Measurements from ENCODE around the gene MGAT4B. TPM values are rescaled to one million over a fixed set of nuclear protein-coding genes. Genes with fewer than 3 reads are reported as not detected.

The MGAT4B gene
- total RNA-seq, 6 experiments from 2014 or later, result 151 to 259 (median 181) TPM

DNA sequence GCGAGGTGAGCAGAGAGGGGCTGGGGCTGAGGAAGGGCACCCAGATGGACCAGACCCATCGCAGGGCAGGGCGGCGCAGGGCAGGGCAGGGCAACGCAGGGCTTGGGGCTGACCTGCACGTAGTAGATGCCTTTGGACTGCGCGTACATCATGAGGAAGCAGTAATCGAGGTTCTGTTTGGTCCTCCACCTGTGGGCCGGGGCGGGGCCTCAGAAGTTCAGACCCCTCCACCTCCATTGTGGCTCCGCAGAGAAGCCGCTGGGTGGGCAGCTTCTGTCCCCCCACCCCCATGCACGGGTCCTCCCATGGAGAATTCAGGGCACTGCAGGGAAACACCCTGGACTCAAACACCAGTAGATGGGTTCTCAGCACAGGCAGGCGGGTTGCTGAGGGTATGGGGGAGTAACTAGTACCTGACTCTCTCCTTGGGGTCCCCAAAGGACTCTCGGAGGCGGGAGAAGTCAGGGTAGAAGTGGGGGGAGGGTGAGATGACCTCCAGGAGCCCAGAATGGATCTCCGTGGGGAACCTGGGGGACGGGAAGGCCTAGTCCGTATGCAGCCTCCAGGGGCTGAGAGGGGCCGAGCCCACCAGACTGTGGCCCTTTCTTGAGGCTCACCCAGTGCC lies 6.5 kb downstream of the MGAT4B start:
- 91% methylated on average over 8 of the region's 21 CpGs for WGBS (ENCODE audit: insufficient coverage, low coverage, low lambda C conversion rate, missing lambda C conversion rate)
- peak in 1 of 3 donors; percentile 45 for DNase-seq
- Histone ChIP-seq H3K27me3 (no peaks in the 10 kb centered on the region), H3K27ac (no peak overlapping the region), H3K4me3 (no peak overlapping the region), H3K36me3 (peaks cover 6 to 47% (median 22%) of the 10 kb centered on the region in 4 donors), H3K9me3 (no peaks in the 10 kb centered on the region), H3K4me1 (peaks cover 0 to 43% (median 19%) of the 10 kb centered on the region in 4 donors)
- intact Hi-C loops (cut with DNase I), result no loop called here
- TF ChIP-seq, protein P1, sequence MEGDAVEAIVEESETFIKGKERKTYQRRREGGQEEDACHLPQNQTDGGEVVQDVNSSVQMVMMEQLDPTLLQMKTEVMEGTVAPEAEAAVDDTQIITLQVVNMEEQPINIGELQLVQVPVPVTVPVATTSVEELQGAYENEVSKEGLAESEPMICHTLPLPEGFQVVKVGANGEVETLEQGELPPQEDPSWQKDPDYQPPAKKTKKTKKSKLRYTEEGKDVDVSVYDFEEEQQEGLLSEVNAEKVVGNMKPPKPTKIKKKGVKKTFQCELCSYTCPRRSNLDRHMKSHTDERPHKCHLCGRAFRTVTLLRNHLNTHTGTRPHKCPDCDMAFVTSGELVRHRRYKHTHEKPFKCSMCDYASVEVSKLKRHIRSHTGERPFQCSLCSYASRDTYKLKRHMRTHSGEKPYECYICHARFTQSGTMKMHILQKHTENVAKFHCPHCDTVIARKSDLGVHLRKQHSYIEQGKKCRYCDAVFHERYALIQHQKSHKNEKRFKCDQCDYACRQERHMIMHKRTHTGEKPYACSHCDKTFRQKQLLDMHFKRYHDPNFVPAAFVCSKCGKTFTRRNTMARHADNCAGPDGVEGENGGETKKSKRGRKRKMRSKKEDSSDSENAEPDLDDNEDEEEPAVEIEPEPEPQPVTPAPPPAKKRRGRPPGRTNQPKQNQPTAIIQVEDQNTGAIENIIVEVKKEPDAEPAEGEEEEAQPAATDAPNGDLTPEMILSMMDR (IDR thresholded peaks at IDR 0.05), result no peak
- TF ChIP-seq POLR2A (IDR thresholded peaks at IDR 0.05), result no peak
- no peak for ATAC-seq

DNA sequence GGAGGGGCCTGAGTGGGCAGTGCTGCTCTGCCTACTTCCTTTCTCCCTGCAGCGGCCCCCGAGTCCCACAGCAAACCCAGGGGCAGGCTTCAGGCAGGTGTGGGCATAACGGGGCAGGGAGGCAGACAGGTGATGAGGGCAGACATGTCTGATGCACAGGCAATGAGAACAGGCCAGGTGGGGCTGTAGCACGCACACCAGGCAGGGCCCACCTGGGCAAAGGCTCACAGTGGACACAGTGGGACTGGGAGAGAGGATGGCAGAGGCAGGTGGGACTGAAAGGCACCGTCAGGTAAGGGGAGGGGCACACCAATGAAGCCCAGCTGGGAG lies 7.1 kb downstream of the MGAT4B start:
- Histone ChIP-seq H3K27me3 (no peaks in the 10 kb centered on the region), H3K36me3 (peaks cover 6 to 47% (median 22%) of the 10 kb centered on the region in 4 donors), H3K4me3 (no peak overlapping the region), H3K9me3 (no peaks in the 10 kb centered on the region), H3K27ac (no peak overlapping the region), H3K4me1 (peaks cover 0 to 45% (median 19%) of the 10 kb centered on the region in 4 donors)
- WGBS (ENCODE audit: insufficient coverage, low coverage, low lambda C conversion rate, missing lambda C conversion rate), result 83% methylated on average over 2 of the region's 5 CpGs
- ATAC-seq, result no peak
- peak in 1 of 3 donors; percentile 42 for DNase-seq
- intact Hi-C loops (cut with DNase I), result loop anchor here (5.0 kb wide), 1 partner anchor 37 kb away; no protein-coding TSS in a partner anchor
- no peak for TF ChIP-seq POLR2A (IDR thresholded peaks at IDR 0.05)
- TF ChIP-seq, protein P1 (IDR thresholded peaks at IDR 0.05), result no peak

DNA sequence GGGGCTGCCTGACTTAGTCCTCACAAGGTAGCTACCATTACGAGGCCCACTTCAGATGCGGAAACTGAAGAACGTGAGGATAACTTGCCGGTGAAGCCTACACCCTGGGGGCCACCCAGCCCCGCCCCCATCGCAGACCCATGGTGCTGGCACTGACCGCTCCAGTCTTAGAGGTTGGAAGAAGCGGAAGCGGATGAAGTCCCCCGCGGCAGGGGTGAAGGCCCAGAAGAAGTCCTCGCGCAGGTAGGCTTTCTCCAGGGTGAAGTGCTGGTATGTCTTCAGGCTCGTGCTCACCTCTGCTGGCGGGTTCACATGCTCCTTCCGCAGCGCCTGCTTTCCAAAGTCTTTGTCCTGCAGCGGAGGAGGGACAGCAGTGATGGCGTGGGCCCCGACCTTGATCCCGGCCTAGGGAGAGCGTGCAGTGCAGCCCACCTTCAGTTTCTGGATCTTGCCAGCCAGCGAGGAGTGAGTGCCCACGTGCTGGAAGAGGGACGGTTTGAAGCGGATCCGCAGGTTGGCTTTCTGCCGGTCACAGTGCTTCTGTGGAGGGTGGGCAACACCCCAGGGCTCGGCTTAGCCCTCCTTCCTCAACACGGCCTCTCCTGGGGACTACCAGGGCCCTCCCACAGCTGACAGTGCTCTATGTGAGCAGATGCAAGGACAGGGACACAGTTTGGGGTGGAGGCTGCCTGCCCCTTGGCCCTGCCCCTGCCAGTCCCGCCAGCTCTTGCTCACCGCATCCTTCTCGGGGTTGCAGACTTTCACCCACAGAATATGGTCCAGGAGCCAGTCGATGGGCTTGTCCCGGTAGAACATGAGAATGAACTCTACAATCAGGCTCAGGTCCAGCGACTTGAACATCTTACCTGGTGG lies 7.7 kb downstream of the MGAT4B start:
- Histone ChIP-seq H3K9me3 (no peaks in the 10 kb centered on the region), H3K27me3 (no peaks in the 10 kb centered on the region), H3K4me1 (peaks cover 0 to 39% (median 16%) of the 10 kb centered on the region in 4 donors), H3K4me3 (no peak overlapping the region), H3K27ac (no peak overlapping the region), H3K36me3 (peaks cover 6 to 47% (median 22%) of the 10 kb centered on the region in 4 donors)
- intact Hi-C loops (cut with DNase I), result loop anchor here (5.0 kb wide), 1 partner anchor 37 kb away; no protein-coding TSS in a partner anchor
- DNase-seq (peak in 1 of 3 donors; percentile 46), ATAC-seq (no peak)
- TF ChIP-seq, protein P1 (IDR thresholded peaks at IDR 0.05), result no peak
- TF ChIP-seq POLR2A (IDR thresholded peaks at IDR 0.05), result no peak
- WGBS (ENCODE audit: insufficient coverage, low coverage, low lambda C conversion rate, missing lambda C conversion rate), result 81% methylated on average over 3 of the region's 36 CpGs

DNA sequence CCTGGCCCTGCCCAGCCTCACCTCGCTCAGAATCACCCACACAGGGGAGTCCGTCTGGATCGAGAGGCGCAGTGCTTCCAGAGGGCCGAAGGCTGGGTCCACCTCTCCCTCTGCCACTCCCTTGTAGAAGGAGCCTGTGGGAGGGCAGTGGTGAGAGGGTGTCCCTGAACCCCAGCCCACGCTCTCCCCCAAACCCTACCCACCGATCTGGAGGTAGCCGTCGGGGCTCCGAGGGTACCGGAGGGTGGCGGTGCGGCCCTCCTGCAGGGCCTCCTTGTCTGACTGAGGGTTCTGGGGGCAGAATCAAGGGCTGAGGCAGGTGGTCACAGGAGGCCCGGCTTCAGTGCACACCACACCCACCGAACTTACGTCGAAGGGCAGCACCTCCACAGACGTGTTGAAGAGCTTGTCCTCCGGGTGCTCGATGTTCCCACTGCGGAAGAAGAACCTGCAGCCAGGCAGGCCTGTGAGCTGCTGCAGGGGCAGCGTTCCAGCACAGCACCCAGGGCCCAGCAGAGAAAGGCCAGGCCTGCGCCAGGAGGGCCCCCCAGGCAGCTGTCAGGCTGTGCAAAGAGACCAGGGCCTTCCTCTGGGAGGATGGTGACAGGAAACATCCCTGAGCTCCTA lies 8.4 kb downstream of the MGAT4B start:
- TF ChIP-seq, protein P1 (IDR thresholded peaks at IDR 0.05), result no peak
- no peak for TF ChIP-seq POLR2A (IDR thresholded peaks at IDR 0.05)
- H3K27me3 ChIP-seq, result no peaks in the 10 kb centered on the region
- H3K9me3 ChIP-seq, result no peaks in the 10 kb centered on the region
- H3K36me3 ChIP-seq, result peaks cover 6 to 47% (median 22%) of the 10 kb centered on the region in 4 donors
- no peak overlapping the region for H3K27ac ChIP-seq
- WGBS (ENCODE audit: insufficient coverage, low coverage, low lambda C conversion rate, missing lambda C conversion rate), result 60% methylated on average over 1 of the region's 23 CpGs
- H3K4me1 ChIP-seq, result peaks cover 0 to 31% (median 12%) of the 10 kb centered on the region in 4 donors
- intact Hi-C loops (cut with DNase I), result loop anchor here (5.0 kb wide), 1 partner anchor 36 kb away; no protein-coding TSS in a partner anchor
- DNase-seq, result peak in 1 of 3 donors; percentile 47
- no peak overlapping the region for H3K4me3 ChIP-seq
- ATAC-seq, result no peak
